IMR-90 (cell line): ENCODE results near the gene RCN1. TPM values are rescaled to one million over a fixed set of nuclear protein-coding genes. Genes with fewer than 3 reads are reported as not detected.

Source experiments
- ATAC-seq: fragments of 200-7000 bp; cut with Tn5 transposase; 2 replicates; pipeline ENCODE4 v1.9.1; 2020; ENCODE audit warnings: low read depth, mild to moderate bottlenecking, moderate library complexity
- BruUV-seq: library from RNA; stranded (reverse); fragments of 400-500 nt; replicated peaks from 2 replicates; lab custom pipeline; 2021; lab: Mats Ljungman, UMichigan
- CTCF ChIA-PET: fragments of 300-600 bp; formaldehyde crosslinking; extraction: SDS; loops from one replicate; lab custom pipeline; 2021; ENCODE audit warnings: antibody characterized with exemption; lab: Yijun Ruan, JAX
- POLR2A ChIA-PET: fragments of 300-600 bp; sonication (Branson Sonifier 250); formaldehyde crosslinking; loops from one replicate; lab custom pipeline; 2022; ENCODE audit warnings: antibody characterized with exemption; ENCODE audit not compliant: unreplicated experiment; lab: Charles Lee
- DNase-seq: peaks from one replicate; pipeline ENCODE4 v3.0.0; 2013
- H2AFZ ChIP-seq: replicated peaks from 2 replicates; pipeline ENCODE3; 2013; ENCODE audit warnings: low read length, mild to moderate bottlenecking; ENCODE audit not compliant: poor library complexity
- H2AK5ac ChIP-seq: 2 replicates; pipeline ENCODE4 v1.6.1; 2013; ENCODE audit warnings: low read depth, low read length, inconsistent platforms
- H2AK9ac ChIP-seq: replicated peaks from 2 replicates; pipeline ENCODE3; 2013; ENCODE audit warnings: mild to moderate bottlenecking, low read depth, low read length, moderate library complexity; ENCODE audit not compliant: poor library complexity
- H2BK120ac ChIP-seq: 2 replicates; pipeline ENCODE4 v1.6.1; 2013; ENCODE audit warnings: low read depth, low read length, inconsistent platforms
- H2BK15ac ChIP-seq: 3 replicates; pipeline ENCODE4 v1.6.1; 2013; ENCODE audit warnings: low read depth, low read length, inconsistent platforms
- H2BK20ac ChIP-seq: 2 replicates; pipeline ENCODE4 v1.6.1; 2013; ENCODE audit warnings: low read depth, mild to moderate bottlenecking, inconsistent platforms, low read length, moderate library complexity
- H2BK5ac ChIP-seq: 2 replicates; pipeline ENCODE4 v1.6.1; 2013; ENCODE audit warnings: mild to moderate bottlenecking, low read depth, low read length, inconsistent platforms; ENCODE audit not compliant: poor library complexity, severe bottlenecking
- H3K14ac ChIP-seq: replicated peaks from 2 replicates; pipeline ENCODE4 v1.6.1; 2013; ENCODE audit warnings: low read depth, low read length, inconsistent platforms
- H3K18ac ChIP-seq: 2 replicates; pipeline ENCODE4 v1.6.1; 2013; ENCODE audit warnings: low read depth, low read length, control low read depth
- H3K23ac ChIP-seq: 2 replicates; pipeline ENCODE4 v1.6.1; 2013; ENCODE audit warnings: low read depth, low read length, inconsistent platforms
- H3K27ac ChIP-seq: 2 replicates; pipeline ENCODE4 v1.5.1; 2013; ENCODE audit warnings: mild to moderate bottlenecking, control low read depth, low read length; ENCODE audit not compliant: insufficient read depth
- H3K27me3 ChIP-seq: 2 replicates; pipeline ENCODE4 v1.6.1; 2013; ENCODE audit warnings: low read length; ENCODE audit not compliant: control insufficient read depth, insufficient read depth
- H3K36me3 ChIP-seq: 2 replicates; pipeline ENCODE4 v1.6.1; 2013; ENCODE audit warnings: low read length, mixed read lengths; ENCODE audit not compliant: control insufficient read depth, insufficient read depth
- H3K4ac ChIP-seq: 2 replicates; pipeline ENCODE4 v1.6.1; 2013; ENCODE audit warnings: low read depth, low read length, inconsistent platforms
- H3K4me1 ChIP-seq: 2 replicates; pipeline ENCODE4 v1.6.1; 2013; ENCODE audit warnings: low read length, mixed read lengths; ENCODE audit not compliant: control insufficient read depth, insufficient read depth
- H3K4me2 ChIP-seq: 2 replicates; pipeline ENCODE4 v1.6.1; 2013; ENCODE audit warnings: low read depth, mild to moderate bottlenecking, control low read depth, low read length, moderate library complexity
- H3K4me3 ChIP-seq: 2 replicates; pipeline ENCODE4 v1.5.1; 2013; ENCODE audit warnings: low read depth, mild to moderate bottlenecking, control low read depth, low read length, moderate library complexity; ENCODE audit not compliant: insufficient read depth
- H3K56ac ChIP-seq: 2 replicates; pipeline ENCODE4 v1.6.1; 2013; ENCODE audit warnings: low read length, inconsistent platforms; ENCODE audit not compliant: insufficient read depth; ENCODE audit errors: extremely low read depth
- H3K79me1 ChIP-seq, 2 experiments: 2 replicates each; pipeline ENCODE4 v1.6.1; 2013; ENCODE audit warnings: low read length in 2 of 2, inconsistent platforms in 1 of 2, low read depth in 1 of 2
- H3K9ac ChIP-seq: 2 replicates; pipeline ENCODE4 v1.6.1; 2013; ENCODE audit warnings: low read depth, low read length, control low read depth
- H3K9me1 ChIP-seq: 2 replicates; pipeline ENCODE4 v1.6.1; 2013; ENCODE audit warnings: low read length, inconsistent platforms; ENCODE audit not compliant: insufficient read depth
- H3K9me3 ChIP-seq: 2 replicates; pipeline ENCODE4 v1.6.1; 2013; ENCODE audit warnings: low read length; ENCODE audit not compliant: control insufficient read depth, insufficient read depth
- H4K20me1 ChIP-seq: 2 replicates; pipeline ENCODE4 v1.6.1; 2013; ENCODE audit warnings: low read length, inconsistent platforms; ENCODE audit not compliant: insufficient read depth
- H4K5ac ChIP-seq: 2 replicates; pipeline ENCODE4 v1.6.1; 2013; ENCODE audit warnings: mild to moderate bottlenecking, low read depth, low read length, control low read depth
- H4K8ac ChIP-seq, 2 experiments: 2 replicates each; pipeline ENCODE4 v1.6.1; 2013; ENCODE audit warnings: low read depth in 2 of 2, low read length in 2 of 2, control low read depth in 1 of 2, inconsistent platforms in 1 of 2
- H4K91ac ChIP-seq: 2 replicates; pipeline ENCODE4 v1.6.1; 2013; ENCODE audit warnings: low read depth, low read length, inconsistent platforms; ENCODE audit not compliant: insufficient read depth
- MAFK ChIP-seq: IDR thresholded peaks from 2 replicates; pipeline ENCODE4 v1.6.1; 2012; ENCODE audit warnings: low read depth, low read length, improper control_type of control experiment
- WGBS, 2 experiments: methylation state at CpG; one replicate each; pipeline versions ENCODE4 v1.1.5 to v1.1.7; 2013; ENCODE audit warnings: missing lambda C conversion rate in 2 of 2; ENCODE audit not compliant: insufficient read length in 1 of 2; ENCODE audit errors: extremely low coverage in 2 of 2; 5-methylcytosine and 5-hydroxymethylcytosine counted together
- dilution Hi-C: fragments of 300-500 bp; cut with HindIII; formaldehyde crosslinking; loops from one replicate; pipeline ENCODE4 v1.14.3; 2018; ENCODE audit warnings: low sequenced_read_pairs; ENCODE audit not compliant: unreplicated experiment
- in situ Hi-C: fragments of 300-500 bp; cut with MboI; formaldehyde crosslinking; loops from 3 replicates; pipeline ENCODE4 v1.14.3; 2019; ENCODE audit warnings: low sequenced_read_pairs, inconsistent platforms, mixed read lengths
- intact Hi-C: fragments of 100-400 bp; cut with micrococcal nuclease; formaldehyde crosslinking; loops from 2 replicates; pipeline ENCODE4 v1.10.0; 2022
- polyA plus RNA-seq, 3 experiments: library from polyadenylated mRNA; depleted of rRNA; stranded (reverse); fragments of >200 nt; gene quantifications; 2 replicates each; pipeline ENCODE4 v1.2.3, GENCODE V29; 2012; ENCODE audit warnings: low replicate concordance in 1 of 3
- total RNA-seq: library from RNA; depleted of rRNA; stranded (reverse); fragments of >200 nt; gene quantifications from 2 replicates; pipeline ENCODE4 v1.2.3, GENCODE V29; 2012

Gene RCN1
- total and polyA plus RNA-seq, 2 of the 4 experiments (the other 2 are of a cell fraction), result 129 to 193 TPM

- no peak overlapping the region for H3K18ac ChIP-seq
- H3K56ac ChIP-seq, result no peak overlapping the region
- ChIA-PET CTCF (no interaction called here), POLR2A (no interaction called here)
- no peak overlapping the region for H3K14ac ChIP-seq
- peaks cover 6% of the 10 kb centered on the region for H3K4me1 ChIP-seq
- no peak overlapping the region for H4K5ac ChIP-seq
- H3K4me3 ChIP-seq, result no peak overlapping the region
- no peak overlapping the region for H4K91ac ChIP-seq
- in situ Hi-C loops, result no loop called here
- no peaks in the 10 kb centered on the region for H3K36me3 ChIP-seq
- H3K27ac ChIP-seq, result no peak overlapping the region
- no peak overlapping the region for H2BK20ac ChIP-seq
- no peak overlapping the region for H3K4me2 ChIP-seq
- H4K8ac ChIP-seq, result no peak overlapping the region
- 100% methylated on average over 3 of the region's 6 CpGs; no CpG with 5 or more reads in 1 of the 2 experiments for WGBS, 2 experiments
- H2AK9ac ChIP-seq, result no peak overlapping the region
- no peaks in the 10 kb centered on the region; a peak in 1 of 4 replicates for H3K79me1 ChIP-seq
- peaks cover 2% of the 10 kb centered on the region for H3K27me3 ChIP-seq
- H4K20me1 ChIP-seq, result no peaks in the 10 kb centered on the region
- no peak for ATAC-seq
- no peak overlapping the region for H3K4ac ChIP-seq
- H3K9ac ChIP-seq, result no peak overlapping the region
- H3K23ac ChIP-seq, result no peak overlapping the region
- dilution Hi-C loops, result no loop called here
- peaks cover 5% of the 10 kb centered on the region for H3K9me1 ChIP-seq
- BruUV-seq, result no TSS peak
- no peak overlapping the region for H2BK15ac ChIP-seq
- no peaks in the 10 kb centered on the region for H3K9me3 ChIP-seq
- H2BK5ac ChIP-seq, result no peak overlapping the region
- DNase-seq, result no peak
- TF ChIP-seq MAFK, result no peak
- H2AFZ ChIP-seq, result no peak overlapping the region
- intact Hi-C loops, result no loop called here
- no peak overlapping the region for H2BK120ac ChIP-seq
- no peak overlapping the region for H2AK5ac ChIP-seq
Observed at GRCh38 chr11:32141745-32142546, 51.1 kb downstream of the RCN1 start.
